Right lobe of liver (tissue), 4 donors: ENCODE data around the gene HIKESHI.

Source experiments
- CTCF ChIP-seq, 4 donors: fragments of 200-600 bp in 3 of 4; fragments of 450-650 bp in 1 of 4; IDR thresholded peaks; one replicate each; pipeline versions ENCODE4 v1.5.1 to v1.8.0; 2016 to 2022; ENCODE audit warnings: antibody characterized with exemption in 4 of 4, mild to moderate bottlenecking in 2 of 4
- POLR2A ChIP-seq: fragments of 450-650 bp; IDR thresholded peaks from one replicate; pipeline ENCODE4 v1.6.1; 2017; ENCODE audit warnings: antibody characterized with exemption, mild to moderate bottlenecking
- donor health status: DM: no; HTN: no; CAD: no.
- donor health status: DM: no; HTN: no; CAD: no.
- donor health status: DM: no; HTN: yes; CAD: no.

- TF ChIP-seq POLR2A (no peak), CTCF (IDR thresholded peaks at IDR 0.05) (no peak)
These were observed 11.8 kb downstream of the HIKESHI start for GRCh38 chr11:86313793-86314192.
